Fibroblast of lung (primary cell): Measurements from ENCODE around the gene ANO7.

ENCODE experiments used
- CTCF ChIP-seq, 2 donors: IDR thresholded peaks in 1 of 2; conservative IDR thresholded peaks in 1 of 2; 1 replicate in 1 of 2; 2 replicates in 1 of 2; pipeline ENCODE4 v1.5.1; 2011 to 2012; ENCODE audit warnings: low read length in 2 of 2, control low read depth in 1 of 2, inconsistent platforms in 1 of 2, low read depth in 1 of 2, mild to moderate bottlenecking in 1 of 2
- EZH2 ChIP-seq: IDR thresholded peaks from 2 replicates; pipeline ENCODE4 v1.5.1; 2012; ENCODE audit warnings: low read length, control low read depth, mild to moderate bottlenecking; ENCODE audit errors: missing control alignments

- TF ChIP-seq CTCF (conservative IDR thresholded peaks at IDR 0.05 in 1 of 2, IDR thresholded peaks at IDR 0.05 in 1 of 2; ENCODE audit: low read depth in 1 of 2, low read length in 2 of 2), result no peak
- no peak for TF ChIP-seq EZH2
These were observed 8.6 kb upstream of the ANO7 start for GRCh38 chr2:241179899-241180298.
